ENCODE data around the gene IAPP. TPM values are rescaled to one million over a fixed set of nuclear protein-coding genes. Genes with fewer than 3 reads are reported as not detected.
"Not testable (repeated sequence)": the region's sequence is repeated elsewhere in the genome, so short reads cannot be mapped to it uniquely, and the experiment has no call there.

The IAPP gene
- total RNA-seq, 4 donors from 2014 or later = not detected

- WGBS, 2 donors = 77 to 87% methylated on average over 7 of the region's 7 CpGs
- H3K36me3 ChIP-seq = no peaks in the 10 kb centered on the region
- intact Hi-C loops (cut with DNase I) = no loop called here
- H3K27ac ChIP-seq = no peak overlapping the region
- TF ChIP-seq CTCF (IDR thresholded peaks at IDR 0.05) (no peak), POLR2A (IDR thresholded peaks at IDR 0.05) (no peak)
- H3K9me3 ChIP-seq = no peaks in the 10 kb centered on the region
- DNase-seq = no peak
- no peaks in the 10 kb centered on the region for H3K27me3 ChIP-seq
- H3K4me3 ChIP-seq (replicated peaks in 1 of 3) = no peak overlapping the region
- no peaks in the 10 kb centered on the region for H3K4me1 ChIP-seq
These were observed 1.8 kb upstream of the IAPP start for GRCh38 chr12:21370845-21371449.

GRCh38 chr12:21379218-21379617 is 6.5 kb downstream of the IAPP start:
- no peak for TF ChIP-seq CTCF (IDR thresholded peaks at IDR 0.05)
- TF ChIP-seq POLR2A (IDR thresholded peaks at IDR 0.05) = no peak
- Histone ChIP-seq H3K36me3 (no peaks in the 10 kb centered on the region), H3K4me3 (replicated peaks in 1 of 3) (no peak overlapping the region), H3K27me3 (no peaks in the 10 kb centered on the region), H3K4me1 (no peaks in the 10 kb centered on the region), H3K9me3 (no peaks in the 10 kb centered on the region), H3K27ac (no peak overlapping the region)
- WGBS, 2 donors = 90% methylated on average over 3 of the region's 3 CpGs
- intact Hi-C loops (cut with DNase I) = no loop called here
- no peak for DNase-seq

- H3K9me3 ChIP-seq; H3K4me1 ChIP-seq; H3K4me3 ChIP-seq (replicated peaks in 1 of 3); H3K27me3 ChIP-seq; intact Hi-C loops (cut with DNase I); H3K36me3 ChIP-seq; DNase-seq; H3K27ac ChIP-seq: not testable (repeated sequence)
- 91 to 93% methylated on average over 5 of the region's 5 CpGs for WGBS, 2 donors
These were observed 8.6 kb downstream of the IAPP start for GRCh38 chr12:21381320-21381719.

- H3K27me3 ChIP-seq = no peaks in the 10 kb centered on the region
- intact Hi-C loops (cut with DNase I) = no loop called here
- WGBS, 2 donors = 80 to 88% methylated on average over 2 of the region's 2 CpGs
These were observed 11.6 kb downstream of the IAPP start for GRCh38 chr12:21384261-21384660.

GRCh38 chr12:21387174-21387573 is 14.5 kb downstream of the IAPP start:
- 88 to 94% methylated on average over 2 to 3 of the region's 3 CpGs for WGBS, 2 donors
- Histone ChIP-seq H3K27ac (no peak overlapping the region), H3K27me3 (no peaks in the 10 kb centered on the region), H3K4me3 (replicated peaks in 1 of 3) (no peak overlapping the region), H3K36me3 (no peaks in the 10 kb centered on the region), H3K4me1 (no peaks in the 10 kb centered on the region), H3K9me3 (no peaks in the 10 kb centered on the region)
- DNase-seq = no peak
- TF ChIP-seq POLR2A (IDR thresholded peaks at IDR 0.05) (no peak), CTCF (IDR thresholded peaks at IDR 0.05) (no peak)
- intact Hi-C loops (cut with DNase I) = no loop called here

More at GRCh38 chr12:21384261-21384660, 11.6 kb downstream of the IAPP start:
- no peaks in the 10 kb centered on the region for H3K4me1 ChIP-seq
- H3K9me3 ChIP-seq = no peaks in the 10 kb centered on the region
- DNase-seq = no peak
- H3K4me3 ChIP-seq (replicated peaks in 1 of 3) = no peak overlapping the region
- no peak for TF ChIP-seq POLR2A (IDR thresholded peaks at IDR 0.05)
- TF ChIP-seq CTCF (IDR thresholded peaks at IDR 0.05) = no peak
- no peak overlapping the region for H3K27ac ChIP-seq
- H3K36me3 ChIP-seq = no peaks in the 10 kb centered on the region
